ENCODE results near the gene PSAP. TPM values are rescaled to one million over a fixed set of nuclear protein-coding genes. Genes with fewer than 3 reads are reported as not detected.
A peak's percentile ranks its signal among the peaks of the same experiment; 100 is the strongest.

Gene PSAP
- total and polyA plus RNA-seq, 10 donors = 363 to 1,826 (median 1,412) TPM

DNA sequence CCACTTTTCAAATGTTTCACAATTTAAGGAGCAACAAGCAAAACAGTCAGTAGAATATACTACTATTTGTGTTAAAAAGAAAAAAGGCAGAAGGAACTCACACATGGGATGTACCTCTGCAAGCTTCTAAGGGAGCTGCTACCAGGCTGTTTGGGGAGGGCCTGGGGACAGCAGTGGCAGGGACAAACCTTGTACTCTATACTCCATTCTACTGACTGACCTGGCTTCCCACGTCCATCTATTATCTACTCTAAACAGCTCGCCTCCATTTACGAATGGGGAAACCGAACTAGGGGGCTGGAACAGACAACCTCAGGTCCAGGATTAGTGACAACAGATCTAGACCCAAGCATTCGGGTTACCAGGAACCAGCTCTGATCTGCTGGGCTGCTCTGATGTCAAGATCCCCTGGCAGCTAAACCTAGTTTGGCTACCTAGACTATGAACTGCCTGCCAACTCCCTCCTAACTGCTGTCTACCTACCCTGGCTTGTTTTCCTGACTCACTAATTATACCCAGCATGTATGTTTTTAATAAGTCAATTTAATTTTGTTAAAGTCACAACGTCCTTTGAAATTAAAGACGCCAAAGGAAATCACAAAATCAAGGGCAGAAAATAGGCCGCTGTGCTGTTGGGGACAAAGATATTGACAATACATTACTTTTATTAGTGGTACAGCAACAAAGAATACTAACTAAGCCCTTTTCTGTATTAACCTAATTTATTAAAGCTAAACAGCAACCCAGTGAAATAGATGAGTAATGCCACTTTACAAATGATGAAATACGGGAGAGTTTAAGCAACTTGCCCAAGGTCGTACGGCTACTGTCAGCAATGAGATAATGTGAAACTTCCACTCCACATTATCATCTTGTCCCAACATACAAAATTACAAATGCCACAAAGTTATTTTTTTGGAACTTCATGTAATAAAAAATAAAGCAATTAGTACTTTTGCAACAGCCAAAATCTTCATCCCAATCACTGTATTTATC is 5.3 kb downstream of the PSAP start:
- peaks cover 31 to 100% (median 93%) of the 10 kb centered on the region in 6 donors for H3K4me1 ChIP-seq
- TF ChIP-seq POLR2A (IDR thresholded peaks at IDR 0.05) = no peak
- TF ChIP-seq POLR2AphosphoS5 (IDR thresholded peaks at IDR 0.05) = no peak
- TF ChIP-seq, protein P1, sequence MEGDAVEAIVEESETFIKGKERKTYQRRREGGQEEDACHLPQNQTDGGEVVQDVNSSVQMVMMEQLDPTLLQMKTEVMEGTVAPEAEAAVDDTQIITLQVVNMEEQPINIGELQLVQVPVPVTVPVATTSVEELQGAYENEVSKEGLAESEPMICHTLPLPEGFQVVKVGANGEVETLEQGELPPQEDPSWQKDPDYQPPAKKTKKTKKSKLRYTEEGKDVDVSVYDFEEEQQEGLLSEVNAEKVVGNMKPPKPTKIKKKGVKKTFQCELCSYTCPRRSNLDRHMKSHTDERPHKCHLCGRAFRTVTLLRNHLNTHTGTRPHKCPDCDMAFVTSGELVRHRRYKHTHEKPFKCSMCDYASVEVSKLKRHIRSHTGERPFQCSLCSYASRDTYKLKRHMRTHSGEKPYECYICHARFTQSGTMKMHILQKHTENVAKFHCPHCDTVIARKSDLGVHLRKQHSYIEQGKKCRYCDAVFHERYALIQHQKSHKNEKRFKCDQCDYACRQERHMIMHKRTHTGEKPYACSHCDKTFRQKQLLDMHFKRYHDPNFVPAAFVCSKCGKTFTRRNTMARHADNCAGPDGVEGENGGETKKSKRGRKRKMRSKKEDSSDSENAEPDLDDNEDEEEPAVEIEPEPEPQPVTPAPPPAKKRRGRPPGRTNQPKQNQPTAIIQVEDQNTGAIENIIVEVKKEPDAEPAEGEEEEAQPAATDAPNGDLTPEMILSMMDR (IDR thresholded peaks at IDR 0.05 in 8 of 11, conservative IDR thresholded peaks at IDR 0.05 in 3 of 11) = no peak
- no peaks in the 10 kb centered on the region for H3K9me3 ChIP-seq
- DNase-seq = no peak
- no peaks in the 10 kb centered on the region for H3K27me3 ChIP-seq (replicated peaks in 1 of 7)
- H3K4me3 ChIP-seq = peak overlapping the region in 1 of 8 donors; percentile 86
- peak overlapping the region in 6 of 8 donors; percentile 24 to 97 (median 83) for H3K27ac ChIP-seq
- 70 to 84% (median 80%) methylated on average over 11 of the region's 11 CpGs for WGBS, 5 donors
- peaks cover 0 to 15% (median 0%) of the 10 kb centered on the region in 6 donors for H3K36me3 ChIP-seq
- intact Hi-C loops (cut with DNase I; ENCODE audit: low total_unique reads) = no loop called here

DNA sequence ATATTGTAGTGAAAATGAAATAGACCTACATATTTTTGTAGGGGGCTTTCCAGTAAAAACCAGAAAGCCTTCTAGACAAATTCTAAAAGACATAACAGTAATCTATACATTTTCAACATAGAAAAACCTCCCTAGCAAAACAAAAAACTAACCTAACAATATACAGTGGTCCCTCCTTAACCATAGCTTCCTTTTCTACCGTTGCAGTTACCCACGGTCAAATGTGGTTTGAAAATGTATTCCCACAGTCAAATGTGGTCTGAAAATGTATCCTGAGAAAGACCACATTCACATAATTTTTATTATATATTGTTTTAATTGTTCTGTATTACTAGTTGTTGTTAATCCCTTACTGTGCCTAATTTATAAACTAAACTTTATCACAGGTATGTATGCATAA is 6.4 kb downstream of the PSAP start:
- no peak overlapping the region for H3K4me3 ChIP-seq
- TF ChIP-seq POLR2A (IDR thresholded peaks at IDR 0.05) = no peak
- TF ChIP-seq POLR2AphosphoS5 (IDR thresholded peaks at IDR 0.05) = no peak
- TF ChIP-seq, protein P1 (IDR thresholded peaks at IDR 0.05 in 8 of 11, conservative IDR thresholded peaks at IDR 0.05 in 3 of 11) = no peak
- 15 to 36% (median 22%) methylated on average over 2 of the region's 2 CpGs for WGBS, 5 donors
- H3K4me1 ChIP-seq = peaks cover 33 to 100% (median 96%) of the 10 kb centered on the region in 6 donors
- peaks cover 0 to 15% (median 0%) of the 10 kb centered on the region in 6 donors for H3K36me3 ChIP-seq
- H3K27ac ChIP-seq = peak overlapping the region in 6 of 8 donors; percentile 24 to 97 (median 83)
- H3K27me3 ChIP-seq (replicated peaks in 1 of 7) = no peaks in the 10 kb centered on the region
- intact Hi-C loops (cut with DNase I; ENCODE audit: low total_unique reads) = no loop called here
- DNase-seq = no peak
- H3K9me3 ChIP-seq = no peaks in the 10 kb centered on the region

DNA sequence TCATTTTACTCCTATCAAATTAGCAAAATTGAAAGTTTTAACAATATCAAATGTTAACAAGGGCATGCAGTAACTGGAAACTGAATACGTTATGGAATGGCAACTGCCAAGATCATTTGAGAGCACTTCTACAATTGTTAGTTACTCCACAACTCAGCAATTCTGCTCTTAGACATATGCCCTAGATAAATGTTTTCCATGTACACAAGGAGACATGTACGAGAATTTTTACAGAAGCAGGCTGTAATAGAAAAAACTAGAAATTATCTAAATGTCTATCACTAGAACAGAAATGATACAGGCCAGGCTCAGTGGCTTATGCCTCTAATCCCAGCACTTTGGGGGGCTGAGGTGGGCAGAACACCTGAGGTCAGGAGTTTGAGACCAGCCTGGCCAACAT is 7.0 kb downstream of the PSAP start:
- DNase-seq = no peak
- Histone ChIP-seq H3K9me3 (no peaks in the 10 kb centered on the region), H3K4me1 (peaks cover 39 to 100% (median 96%) of the 10 kb centered on the region in 6 donors), H3K27ac (peak overlapping the region in 4 of 8 donors; percentile 35 to 97 (median 96)), H3K36me3 (peaks cover 0 to 15% (median 0%) of the 10 kb centered on the region in 6 donors), H3K4me3 (no peak overlapping the region), H3K27me3 (replicated peaks in 1 of 7) (no peaks in the 10 kb centered on the region)
- TF ChIP-seq POLR2A (IDR thresholded peaks at IDR 0.05) = no peak
- no peak for TF ChIP-seq POLR2AphosphoS5 (IDR thresholded peaks at IDR 0.05)
- TF ChIP-seq, protein P1 (IDR thresholded peaks at IDR 0.05 in 8 of 11, conservative IDR thresholded peaks at IDR 0.05 in 3 of 11) = no peak
- intact Hi-C loops (cut with DNase I; ENCODE audit: low total_unique reads) = no loop called here
- 52 to 74% (median 67%) methylated on average over 2 of the region's 2 CpGs for WGBS, 5 donors

Measured in spleen (tissue), 11 donors.